ENCODE measurements around the gene MOV10.

Gene MOV10

GRCh38 chr1:112707221-112708001 is 33.0 kb downstream of the MOV10 start (continued):
- TF ChIP-seq ZNF704 (tag by site-specific recombination; IDR thresholded peaks at IDR 0.05), result no peak
- no peak for TF ChIP-seq SALL2 (tag by site-specific recombination; IDR thresholded peaks at IDR 0.05; ENCODE audit: borderline replicate concordance)
- TF ChIP-seq REPIN1 (tag by site-specific recombination; IDR thresholded peaks at IDR 0.05; ENCODE audit: low read depth), result 0 out of 2 replicates have a peak, but pooled peaks have one; percentile 45
- TF ChIP-seq, protein P1, sequence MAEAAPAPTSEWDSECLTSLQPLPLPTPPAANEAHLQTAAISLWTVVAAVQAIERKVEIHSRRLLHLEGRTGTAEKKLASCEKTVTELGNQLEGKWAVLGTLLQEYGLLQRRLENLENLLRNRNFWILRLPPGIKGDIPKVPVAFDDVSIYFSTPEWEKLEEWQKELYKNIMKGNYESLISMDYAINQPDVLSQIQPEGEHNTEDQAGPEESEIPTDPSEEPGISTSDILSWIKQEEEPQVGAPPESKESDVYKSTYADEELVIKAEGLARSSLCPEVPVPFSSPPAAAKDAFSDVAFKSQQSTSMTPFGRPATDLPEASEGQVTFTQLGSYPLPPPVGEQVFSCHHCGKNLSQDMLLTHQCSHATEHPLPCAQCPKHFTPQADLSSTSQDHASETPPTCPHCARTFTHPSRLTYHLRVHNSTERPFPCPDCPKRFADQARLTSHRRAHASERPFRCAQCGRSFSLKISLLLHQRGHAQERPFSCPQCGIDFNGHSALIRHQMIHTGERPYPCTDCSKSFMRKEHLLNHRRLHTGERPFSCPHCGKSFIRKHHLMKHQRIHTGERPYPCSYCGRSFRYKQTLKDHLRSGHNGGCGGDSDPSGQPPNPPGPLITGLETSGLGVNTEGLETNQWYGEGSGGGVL (tag by site-specific recombination; IDR thresholded peaks at IDR 0.05), result no peak; the same call in 1 of the 2 replicates
- peak; percentile 24; the same call in 1 of the 2 replicates for TF ChIP-seq ZSCAN23 (tag by site-specific recombination; IDR thresholded peaks at IDR 0.05)
- no peak for TF ChIP-seq HOXC10 (CRISPR knock-in tag; IDR thresholded peaks at IDR 0.05)
- peak; percentile 88 for TF ChIP-seq ZBTB20 (tag by site-specific recombination; IDR thresholded peaks at IDR 0.05)
- TF ChIP-seq SP3 (tag by site-specific recombination; IDR thresholded peaks at IDR 0.05), result peak; percentile 50
- TF ChIP-seq ZNF280D (tag by site-specific recombination; IDR thresholded peaks at IDR 0.05), result no peak
- TF ChIP-seq ZSCAN30 (tag by site-specific recombination; IDR thresholded peaks at IDR 0.05), result peak; percentile 91
- TF ChIP-seq ZBTB26 (tag by site-specific recombination; optimal IDR thresholded peaks at IDR 0.05), result peak; percentile 67
- peak; percentile 65 for TF ChIP-seq BCL11A (tag by site-specific recombination; IDR thresholded peaks at IDR 0.05; ENCODE audit: low read depth)
- peak; percentile 86 for TF ChIP-seq KLF8 (tag by site-specific recombination; IDR thresholded peaks at IDR 0.05)
- TF ChIP-seq ZNF23 (tag by site-specific recombination; IDR thresholded peaks at IDR 0.05; ENCODE audit: borderline replicate concordance), result no peak
- peak; percentile 35; the same call in 1 of the 2 replicates for TF ChIP-seq KLF10 (tag by site-specific recombination; IDR thresholded peaks at IDR 0.05)
- TF ChIP-seq ZNF530 (tag by site-specific recombination; IDR thresholded peaks at IDR 0.05; ENCODE audit: low read depth), result no peak
- TF ChIP-seq TRIM28 (IDR thresholded peaks at IDR 0.05; ENCODE audit: borderline replicate concordance, low read length), result no peak
- no peak for TF ChIP-seq ZNF16 (tag by site-specific recombination; IDR thresholded peaks at IDR 0.05; ENCODE audit: low read depth)
- peak; percentile 68; the same call in 1 of the 2 replicates for TF ChIP-seq ZNF600 (tag by site-specific recombination; IDR thresholded peaks at IDR 0.05)
- peak; percentile 39; the same call in 1 of the 2 replicates for TF ChIP-seq ZNF341 (tag by site-specific recombination; IDR thresholded peaks at IDR 0.05; ENCODE audit: low read depth)
- no peak for TF ChIP-seq ZNF555 (tag by site-specific recombination; conservative IDR thresholded peaks at IDR 0.05)
- TF ChIP-seq ZNF544 (tag by site-specific recombination; IDR thresholded peaks at IDR 0.05), result no peak
- peak; percentile 18; the same call in 1 of the 2 replicates for TF ChIP-seq KLF1 (tag by site-specific recombination; IDR thresholded peaks at IDR 0.05)
- no peak for TF ChIP-seq ZNF473 (tag by site-specific recombination; IDR thresholded peaks at IDR 0.05)
- TF ChIP-seq, protein P2, sequence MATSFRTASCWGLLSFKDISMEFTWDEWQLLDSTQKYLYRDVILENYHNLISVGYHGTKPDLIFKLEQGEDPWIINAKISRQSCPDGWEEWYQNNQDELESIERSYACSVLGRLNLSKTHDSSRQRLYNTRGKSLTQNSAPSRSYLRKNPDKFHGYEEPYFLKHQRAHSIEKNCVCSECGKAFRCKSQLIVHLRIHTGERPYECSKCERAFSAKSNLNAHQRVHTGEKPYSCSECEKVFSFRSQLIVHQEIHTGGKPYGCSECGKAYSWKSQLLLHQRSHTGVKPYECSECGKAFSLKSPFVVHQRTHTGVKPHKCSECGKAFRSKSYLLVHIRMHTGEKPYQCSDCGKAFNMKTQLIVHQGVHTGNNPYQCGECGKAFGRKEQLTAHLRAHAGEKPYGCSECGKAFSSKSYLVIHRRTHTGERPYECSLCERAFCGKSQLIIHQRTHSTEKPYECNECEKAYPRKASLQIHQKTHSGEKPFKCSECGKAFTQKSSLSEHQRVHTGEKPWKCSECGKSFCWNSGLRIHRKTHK (tag by site-specific recombination; IDR thresholded peaks at IDR 0.05), result no peak
- no peak for TF ChIP-seq ZNF391 (tag by site-specific recombination; IDR thresholded peaks at IDR 0.05; ENCODE audit: borderline replicate concordance, low read depth)
- peak; percentile 84 for TF ChIP-seq ZNF561 (tag by site-specific recombination; IDR thresholded peaks at IDR 0.05; ENCODE audit: borderline replicate concordance)
- no peak for TF ChIP-seq ZNF776 (tag by site-specific recombination; IDR thresholded peaks at IDR 0.05; ENCODE audit: borderline replicate concordance)
- TF ChIP-seq ZNF416 (tag by site-specific recombination; IDR thresholded peaks at IDR 0.05), result no peak
